ENCODE data around the gene UBAP1L.
"Not testable (repeated sequence)": the region's sequence is repeated elsewhere in the genome, so short reads cannot be mapped to it uniquely, and the experiment has no call there.

The UBAP1L gene

GRCh38 chr15:65102912-65103311 lies 12.1 kb downstream of the UBAP1L start:
- Histone ChIP-seq H3K4me3 (IDR thresholded peaks at IDR 0.05; ENCODE audit: insufficient read depth, low read depth, low read length) (no peak overlapping the region), H4K20me1 (ENCODE audit: insufficient read depth) (no peaks in the 10 kb centered on the region), H3K9ac (no peak overlapping the region), H3K27ac (no peak overlapping the region), H3K4me2 (no peak overlapping the region), H3K4me1 (ENCODE audit: low read depth, poor library complexity, severe bottlenecking) (no peaks in the 10 kb centered on the region), H3K36me3 (ENCODE audit: insufficient read depth) (no peaks in the 10 kb centered on the region), H3K79me2 (ENCODE audit: insufficient read depth, low read depth) (no peaks in the 10 kb centered on the region), H2AFZ (ENCODE audit: low read depth) (no peak overlapping the region), H3K27me3 (ENCODE audit: insufficient read depth, low read depth) (no peaks in the 10 kb centered on the region)
- TF ChIP-seq CTCF (conservative IDR thresholded peaks at IDR 0.05; ENCODE audit: low read depth, low read length), result no peak

- H3K9ac ChIP-seq, result no peak overlapping the region
- TF ChIP-seq CTCF (conservative IDR thresholded peaks at IDR 0.05; ENCODE audit: low read depth, low read length), result 0 out of 2 replicates have a peak, but pooled peaks have one; percentile 13
- H3K36me3 ChIP-seq (ENCODE audit: insufficient read depth), result no peaks in the 10 kb centered on the region
- no peaks in the 10 kb centered on the region for H3K4me1 ChIP-seq (ENCODE audit: low read depth, poor library complexity, severe bottlenecking)
- no peaks in the 10 kb centered on the region for H3K27me3 ChIP-seq (ENCODE audit: insufficient read depth, low read depth)
- no peak overlapping the region for H2AFZ ChIP-seq (ENCODE audit: low read depth)
- no peak overlapping the region for H3K4me2 ChIP-seq
- H4K20me1 ChIP-seq (ENCODE audit: insufficient read depth), result no peaks in the 10 kb centered on the region
- no peaks in the 10 kb centered on the region for H3K79me2 ChIP-seq (ENCODE audit: insufficient read depth, low read depth)
- H3K4me3 ChIP-seq (IDR thresholded peaks at IDR 0.05; ENCODE audit: insufficient read depth, low read depth, low read length), result no peak overlapping the region
- no peak overlapping the region for H3K27ac ChIP-seq
Observed at GRCh38 chr15:65101891-65102708, 12.9 kb downstream of the UBAP1L start.

- H3K27ac ChIP-seq, result no peak overlapping the region
- TF ChIP-seq CTCF (conservative IDR thresholded peaks at IDR 0.05; ENCODE audit: low read depth, low read length), result peak; percentile 74
- H3K4me2 ChIP-seq, result no peak overlapping the region
- H3K79me2 ChIP-seq (ENCODE audit: insufficient read depth, low read depth), result no peaks in the 10 kb centered on the region
- no peak overlapping the region for H3K4me3 ChIP-seq (IDR thresholded peaks at IDR 0.05; ENCODE audit: insufficient read depth, low read depth, low read length)
- H3K9ac ChIP-seq, result no peak overlapping the region
- no peaks in the 10 kb centered on the region for H3K36me3 ChIP-seq (ENCODE audit: insufficient read depth)
- H3K4me1 ChIP-seq (ENCODE audit: low read depth, poor library complexity, severe bottlenecking), result no peaks in the 10 kb centered on the region
- no peaks in the 10 kb centered on the region for H4K20me1 ChIP-seq (ENCODE audit: insufficient read depth)
- H3K27me3 ChIP-seq (ENCODE audit: insufficient read depth, low read depth), result no peaks in the 10 kb centered on the region
- H2AFZ ChIP-seq (ENCODE audit: low read depth), result no peak overlapping the region
Observed at GRCh38 chr15:65101411-65101890, 13.5 kb downstream of the UBAP1L start.

GRCh38 chr15:65100442-65100841 lies 14.6 kb downstream of the UBAP1L start:
- H3K4me1 ChIP-seq (ENCODE audit: low read depth, poor library complexity, severe bottlenecking), result no peaks in the 10 kb centered on the region
- no peak for TF ChIP-seq CTCF (conservative IDR thresholded peaks at IDR 0.05; ENCODE audit: low read depth, low read length)
- no peak overlapping the region for H3K4me3 ChIP-seq (IDR thresholded peaks at IDR 0.05; ENCODE audit: insufficient read depth, low read depth, low read length)
- H3K27me3 ChIP-seq (ENCODE audit: insufficient read depth, low read depth), result no peaks in the 10 kb centered on the region
- H3K36me3 ChIP-seq (ENCODE audit: insufficient read depth), result no peaks in the 10 kb centered on the region
- no peak overlapping the region for H3K27ac ChIP-seq
- H3K4me2 ChIP-seq, result no peak overlapping the region
- no peaks in the 10 kb centered on the region for H4K20me1 ChIP-seq (ENCODE audit: insufficient read depth)
- no peak overlapping the region for H3K9ac ChIP-seq
- H3K79me2 ChIP-seq (ENCODE audit: insufficient read depth, low read depth), result no peaks in the 10 kb centered on the region
- H2AFZ ChIP-seq (ENCODE audit: low read depth), result no peak overlapping the region

- not testable (repeated sequence) for H3K4me2 ChIP-seq; H3K4me3 ChIP-seq (IDR thresholded peaks at IDR 0.05; ENCODE audit: insufficient read depth, low read depth, low read length); H3K4me1 ChIP-seq (ENCODE audit: low read depth, poor library complexity, severe bottlenecking); H3K79me2 ChIP-seq (ENCODE audit: insufficient read depth, low read depth); H3K9ac ChIP-seq; H3K27ac ChIP-seq; H3K36me3 ChIP-seq (ENCODE audit: insufficient read depth); H4K20me1 ChIP-seq (ENCODE audit: insufficient read depth); H2AFZ ChIP-seq (ENCODE audit: low read depth); H3K27me3 ChIP-seq (ENCODE audit: insufficient read depth, low read depth)
Observed at GRCh38 chr15:65099801-65100200, 15.2 kb downstream of the UBAP1L start.

All from KMS-11 (cell line).